Activated CD4-positive, alpha-beta T cell treated with anti-CD3 and anti-CD28 coated beads for 1 hour (primary cell): Measurements from ENCODE around the gene PSORS1C1.
A peak's percentile ranks its signal among the peaks of the same experiment; 100 is the strongest.
"Not testable (repeated sequence)": the region's sequence is repeated elsewhere in the genome, so short reads cannot be mapped to it uniquely, and the experiment has no call there.

Experiments
- DNase-seq: peaks from one replicate; pipeline ENCODE4 v3.0.0-alpha.2; 2020

PSORS1C1 gene

DNA sequence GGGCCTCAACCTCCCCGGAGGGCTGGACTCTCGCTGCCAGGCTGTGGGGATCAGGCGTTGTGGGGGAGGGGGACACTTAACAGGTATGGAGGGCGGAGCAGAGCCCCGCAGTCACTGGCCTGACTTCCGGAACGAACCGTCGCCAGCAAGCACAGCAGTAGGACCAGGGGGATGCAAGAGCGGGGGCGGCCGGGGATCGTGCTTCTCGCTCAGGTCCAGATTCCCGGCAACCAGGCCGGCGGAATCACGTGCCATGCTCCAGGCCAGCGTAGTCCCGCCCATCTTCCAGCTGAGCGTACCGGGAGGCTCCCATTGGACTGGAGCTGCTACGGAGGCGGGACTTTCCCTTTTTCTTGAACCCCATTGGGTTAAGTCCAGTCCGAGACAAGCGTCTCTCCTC is 65.9 kb downstream of the PSORS1C1 start:
- DNase-seq, result peak; percentile 32

DNA sequence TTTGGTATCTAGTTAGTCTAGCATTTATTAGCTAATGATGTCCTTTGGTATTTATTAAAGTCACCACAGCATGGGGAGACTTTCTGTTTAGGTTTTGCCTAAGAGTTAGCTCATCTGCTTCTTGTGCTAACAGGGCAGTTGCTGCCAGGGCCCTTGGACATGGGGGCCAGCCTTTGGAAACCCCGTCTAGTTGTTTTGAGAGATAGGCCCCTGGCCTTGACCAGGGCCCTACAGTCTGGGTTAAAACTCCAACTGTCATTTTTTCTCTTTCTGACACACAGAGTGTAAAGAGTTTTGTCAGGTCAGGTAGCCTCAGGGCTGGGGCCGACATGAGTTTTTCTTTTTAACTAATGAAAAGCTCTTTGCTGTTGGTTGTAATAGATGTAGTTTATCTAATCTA is 68.7 kb downstream of the PSORS1C1 start:
- DNase-seq, result not testable (repeated sequence)

DNA sequence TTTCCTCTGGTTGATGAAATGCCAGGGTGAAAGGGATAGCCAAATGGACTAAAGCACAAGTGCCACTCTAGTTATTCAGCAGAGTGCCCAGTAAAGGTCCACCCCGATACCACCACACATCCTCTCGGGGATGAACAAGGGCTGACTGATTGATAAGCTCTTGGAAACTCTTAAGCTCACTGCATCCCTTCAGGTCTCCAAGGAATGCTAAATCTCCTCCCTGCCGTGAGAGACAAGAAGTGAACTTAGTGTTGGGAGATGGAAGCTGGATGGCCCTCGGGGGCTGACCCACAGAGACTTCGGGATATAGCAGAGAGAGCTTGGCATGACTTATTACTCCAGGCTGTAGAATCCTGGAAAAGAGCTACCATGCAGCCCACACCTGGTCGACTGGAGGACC is 69.3 kb downstream of the PSORS1C1 start:
- DNase-seq, result not testable (repeated sequence)

DNA sequence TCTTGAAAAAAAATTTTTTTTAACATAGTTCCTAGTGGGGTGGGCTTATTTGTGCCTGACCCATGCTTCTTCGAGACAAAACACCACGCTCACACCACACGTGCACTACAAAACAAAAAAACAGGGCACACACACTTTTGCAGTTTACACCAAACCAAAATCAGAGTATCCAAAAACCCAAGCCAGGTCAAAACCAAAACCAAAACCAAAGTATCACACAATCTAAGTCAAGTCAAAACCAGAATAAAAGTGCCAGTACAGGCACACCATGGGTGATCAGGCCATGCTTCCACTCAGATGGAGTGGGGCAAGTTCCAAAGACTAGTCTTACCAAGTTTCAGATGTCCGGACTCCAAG is 71.1 kb downstream of the PSORS1C1 start:
- DNase-seq, result not testable (repeated sequence)

DNA sequence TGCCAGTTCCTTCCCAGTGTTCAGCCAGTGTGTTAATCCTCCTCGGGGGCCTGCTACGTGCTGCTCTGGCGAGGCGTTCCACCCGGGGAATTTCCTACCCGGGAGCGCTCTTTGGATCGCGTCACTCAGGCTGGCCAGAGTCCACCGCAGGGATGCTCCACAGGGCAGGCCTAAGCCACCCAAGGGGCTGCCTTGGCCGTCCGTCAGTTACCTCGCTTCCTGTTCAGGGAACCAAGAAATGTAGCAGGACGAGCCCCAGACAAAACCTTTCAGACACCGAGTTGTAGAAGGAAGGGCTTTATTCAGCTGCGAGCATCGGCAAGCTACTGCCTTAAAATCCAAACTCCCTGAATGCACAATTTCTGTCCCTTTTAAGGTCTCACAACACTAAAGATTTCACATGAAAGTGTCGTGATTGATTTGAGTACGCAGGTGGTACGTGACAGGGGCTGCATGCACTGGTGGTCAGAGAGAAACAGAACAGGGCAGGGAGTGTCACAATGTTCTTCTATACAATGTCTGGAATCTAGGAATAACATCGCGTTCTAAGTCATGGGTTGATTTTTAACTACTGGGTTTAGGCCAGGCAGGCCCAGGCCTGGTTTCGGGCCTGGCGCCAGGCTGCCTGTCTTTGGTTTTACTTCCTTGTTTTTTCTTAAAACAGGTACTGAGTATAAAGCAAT is 71.6 kb downstream of the PSORS1C1 start:
- no peak for DNase-seq

DNA sequence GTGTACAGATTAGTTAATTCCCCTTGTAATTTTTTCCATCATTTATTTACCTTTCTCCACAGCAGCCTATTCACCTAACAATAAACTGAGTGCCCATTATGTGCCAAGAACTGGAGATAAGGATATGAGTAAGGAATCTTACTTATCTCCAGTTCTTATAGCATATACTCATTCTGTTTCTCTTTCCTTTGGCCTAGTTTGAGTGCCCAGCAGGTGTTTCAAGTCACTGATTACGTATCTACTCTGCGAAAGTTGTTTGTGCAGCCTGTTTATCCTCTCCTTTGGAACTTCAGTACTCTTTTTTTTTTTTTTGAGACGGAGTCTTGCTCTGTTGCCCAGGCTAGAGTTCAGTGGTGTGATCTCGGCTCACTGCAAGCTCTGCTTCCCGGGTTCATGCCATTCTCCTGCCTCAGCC is 73.2 kb downstream of the PSORS1C1 start:
- DNase-seq, result no peak

DNA sequence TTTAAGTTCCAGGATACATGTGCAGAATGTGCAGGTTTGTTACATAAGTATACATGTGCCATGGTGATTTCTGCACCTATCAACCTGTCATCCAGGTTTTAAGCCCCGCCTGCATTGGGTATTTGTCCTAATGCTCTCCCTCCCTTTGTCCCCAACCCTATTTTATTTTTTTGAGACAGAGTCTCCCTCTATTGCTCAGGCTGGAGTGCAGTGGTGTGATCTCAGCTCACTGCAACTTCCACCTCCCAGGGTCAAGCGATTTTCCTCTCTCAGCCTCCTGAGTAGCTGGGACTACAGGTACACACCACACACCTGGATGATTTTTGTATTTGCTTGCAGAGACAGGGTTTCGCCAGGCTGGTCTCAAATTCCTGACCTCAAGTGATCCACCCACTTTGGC is 74.6 kb downstream of the PSORS1C1 start:
- not testable (repeated sequence) for DNase-seq
